ENCODE measurements around the gene WDFY3.

DNA sequence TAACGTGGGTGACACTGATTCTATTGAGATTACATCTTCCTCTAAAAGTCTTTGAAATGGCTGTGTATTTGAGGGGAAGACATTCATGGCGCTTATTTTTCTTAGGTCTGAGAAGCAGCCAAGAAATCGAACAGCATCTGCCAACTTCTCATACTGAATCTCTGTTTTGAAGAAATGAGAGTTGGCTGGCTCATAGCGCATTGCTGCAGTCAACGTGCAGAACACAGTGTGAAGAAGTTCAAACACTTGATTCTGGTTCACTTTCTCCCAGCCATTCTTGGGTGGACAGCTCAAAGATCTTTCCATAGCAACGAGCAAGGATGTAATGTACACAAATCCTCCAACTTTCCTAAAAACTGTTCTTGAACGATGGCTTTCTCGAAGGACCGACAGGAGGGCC lies 156.5 kb downstream of the WDFY3 start:
- TF ChIP-seq CTCF (IDR thresholded peaks at IDR 0.05) = no peak
- TF ChIP-seq EP300 (IDR thresholded peaks at IDR 0.05) = no peak
